Mesenchymal stem cell (in vitro differentiated cells and primary cell): ENCODE results near the gene RABAC1.
A peak's percentile ranks its signal among the peaks of the same experiment; 100 is the strongest.

Source experiments
- DNase-seq: peaks from one replicate; pipeline ENCODE4 v3.0.0-alpha.2; 2013
- H2AFZ ChIP-seq: one replicate; pipeline ENCODE4 v1.6.1; 2013; ENCODE audit warnings: low read depth, mild to moderate bottlenecking, control low read depth, inconsistent platforms, low read length, moderate library complexity
- H2AK5ac ChIP-seq: 2 replicates; pipeline ENCODE4 v1.6.1; 2013; ENCODE audit warnings: low read length, moderate library complexity, mild to moderate bottlenecking, inconsistent platforms; ENCODE audit not compliant: severe bottlenecking
- H2BK120ac ChIP-seq: one replicate; pipeline ENCODE4 v1.6.1; 2013; ENCODE audit warnings: low read depth, mild to moderate bottlenecking, inconsistent platforms, low read length, moderate library complexity
- H2BK12ac ChIP-seq, 2 experiments: one replicate each; pipeline ENCODE4 v1.6.1; 2013; ENCODE audit warnings: inconsistent platforms in 2 of 2, low read length in 2 of 2, mild to moderate bottlenecking in 2 of 2, moderate library complexity in 2 of 2, control low read depth in 1 of 2
- H2BK15ac ChIP-seq: one replicate; pipeline ENCODE4 v1.6.1; 2013; ENCODE audit warnings: mild to moderate bottlenecking, low read depth, inconsistent platforms; ENCODE audit not compliant: poor library complexity, severe bottlenecking
- H2BK5ac ChIP-seq: 2 replicates; pipeline ENCODE4 v1.6.1; 2013; ENCODE audit warnings: low read depth, mild to moderate bottlenecking, low read length, control low read depth, inconsistent platforms; ENCODE audit not compliant: poor library complexity, severe bottlenecking
- H3K14ac ChIP-seq, 2 experiments: one replicate each; pipeline ENCODE4 v1.6.1; 2013; ENCODE audit warnings: inconsistent platforms in 2 of 2, low read length in 2 of 2, control low read depth in 1 of 2, mild to moderate bottlenecking in 1 of 2, moderate library complexity in 1 of 2
- H3K18ac ChIP-seq, 2 experiments: one replicate each; pipeline ENCODE4 v1.6.1; 2013; ENCODE audit warnings: inconsistent platforms in 2 of 2, low read length in 2 of 2, control low read depth in 1 of 2, low read depth in 1 of 2, mild to moderate bottlenecking in 1 of 2
- H3K23ac ChIP-seq, 2 experiments: one replicate each; pipeline ENCODE4 v1.6.1; 2013; ENCODE audit warnings: inconsistent platforms in 2 of 2, low read length in 2 of 2, mild to moderate bottlenecking in 2 of 2, moderate library complexity in 2 of 2, control low read depth in 1 of 2
- H3K27ac ChIP-seq: 2 replicates; pipeline ENCODE4 v1.5.1; 2013; ENCODE audit warnings: mild to moderate bottlenecking, moderate library complexity, low read length, control low read depth, inconsistent platforms; ENCODE audit not compliant: poor library complexity, severe bottlenecking
- H3K27me3 ChIP-seq, 2 experiments: 2 replicates each; pipeline versions ENCODE4 v1.6.1 to v1.7.0; 2013; ENCODE audit warnings: low read length in 2 of 2, mild to moderate bottlenecking in 2 of 2, moderate library complexity in 2 of 2, control low read depth in 1 of 2, inconsistent platforms in 1 of 2; ENCODE audit not compliant: control insufficient read depth in 1 of 2, insufficient read depth in 1 of 2
- H3K36me3 ChIP-seq, 2 experiments: 2 replicates each; pipeline versions ENCODE4 v1.6.1 to v1.7.0; 2013; ENCODE audit warnings: low read length in 2 of 2, control low read depth in 1 of 2, inconsistent platforms in 1 of 2, low read depth in 1 of 2, mild to moderate bottlenecking in 1 of 2; ENCODE audit not compliant: insufficient read depth in 2 of 2, control insufficient read depth in 1 of 2
- H3K4ac ChIP-seq, 2 experiments: one replicate each; pipeline ENCODE4 v1.6.1; 2013; ENCODE audit warnings: inconsistent platforms in 2 of 2, low read length in 2 of 2, mild to moderate bottlenecking in 2 of 2, moderate library complexity in 2 of 2, control low read depth in 1 of 2, low read depth in 1 of 2
- H3K4me1 ChIP-seq: 2 replicates; pipeline ENCODE4 v1.6.1; 2013; ENCODE audit warnings: low read depth, low read length, control low read depth; ENCODE audit not compliant: control insufficient read depth, insufficient read depth
- H3K4me2 ChIP-seq: 2 replicates; pipeline ENCODE4 v1.6.1; 2013; ENCODE audit warnings: low read length, mild to moderate bottlenecking, inconsistent platforms; ENCODE audit not compliant: poor library complexity, severe bottlenecking
- H3K4me3 ChIP-seq, 2 experiments: 2 replicates each; pipeline versions ENCODE4 v1.5.1 to v1.7.0; 2013; ENCODE audit warnings: low read length in 2 of 2, mild to moderate bottlenecking in 2 of 2, control low read depth in 1 of 2, low read depth in 1 of 2; ENCODE audit not compliant: insufficient read depth in 1 of 2
- H3K79me1 ChIP-seq: replicated peaks from 2 replicates; pipeline ENCODE4 v1.6.1; 2013; ENCODE audit warnings: mild to moderate bottlenecking, control low read depth, low read length, inconsistent platforms; ENCODE audit not compliant: poor library complexity, severe bottlenecking
- H3K9ac ChIP-seq: 2 replicates; pipeline ENCODE4 v1.7.0; 2013; ENCODE audit warnings: mild to moderate bottlenecking, low read length, moderate library complexity
- H3K9me3 ChIP-seq: 2 replicates; pipeline ENCODE4 v1.7.0; 2013; ENCODE audit warnings: mild to moderate bottlenecking, low read length; ENCODE audit not compliant: control insufficient read depth
- H4K8ac ChIP-seq: one replicate; pipeline ENCODE4 v1.6.1; 2013; ENCODE audit warnings: inconsistent platforms, mild to moderate bottlenecking, low read length, moderate library complexity
- H4K91ac ChIP-seq: one replicate; pipeline ENCODE4 v1.6.1; 2013; ENCODE audit warnings: mild to moderate bottlenecking, low read length, inconsistent platforms
- WGBS: methylation state at CpG from one replicate; pipeline ENCODE4 v1.1.7; 2013; ENCODE audit warnings: mixed read lengths; 5-methylcytosine and 5-hydroxymethylcytosine counted together

RABAC1 gene

GRCh38 chr19:41956621-41957020, 2.5 kb downstream of the RABAC1 start:
- no peak overlapping the region for H3K4me3 ChIP-seq
- peaks cover 21% of the 10 kb centered on the region for H3K79me1 ChIP-seq
- peaks cover 23 to 29% of the 10 kb centered on the region in 2 experiments for H3K36me3 ChIP-seq
- no peak overlapping the region for H2AFZ ChIP-seq
- no peaks in the 10 kb centered on the region for H3K9me3 ChIP-seq
- H3K9ac ChIP-seq: no peak overlapping the region
- H2AK5ac ChIP-seq: no peak overlapping the region
- H3K18ac ChIP-seq: peak overlapping the region in 1 of 2 experiments; percentile 21
- DNase-seq: no peak
- no peak overlapping the region for H3K23ac ChIP-seq
- H4K8ac ChIP-seq: no peak overlapping the region
- H2BK120ac ChIP-seq: no peak overlapping the region
- H4K91ac ChIP-seq: no peak overlapping the region
- peaks cover 16% of the 10 kb centered on the region for H3K4me1 ChIP-seq
- WGBS: 96% methylated on average over 13 of the region's 13 CpGs
- no peak overlapping the region for H3K27ac ChIP-seq
- H3K27me3 ChIP-seq: no peaks in the 10 kb centered on the region
- H2BK5ac ChIP-seq: no peak overlapping the region
- H2BK12ac ChIP-seq: no peak overlapping the region
- H3K4me2 ChIP-seq: no peak overlapping the region
- H3K4ac ChIP-seq: no peak overlapping the region
- no peak overlapping the region for H2BK15ac ChIP-seq
- peak overlapping the region in 1 of 2 experiments; percentile 12 for H3K14ac ChIP-seq

DNA sequence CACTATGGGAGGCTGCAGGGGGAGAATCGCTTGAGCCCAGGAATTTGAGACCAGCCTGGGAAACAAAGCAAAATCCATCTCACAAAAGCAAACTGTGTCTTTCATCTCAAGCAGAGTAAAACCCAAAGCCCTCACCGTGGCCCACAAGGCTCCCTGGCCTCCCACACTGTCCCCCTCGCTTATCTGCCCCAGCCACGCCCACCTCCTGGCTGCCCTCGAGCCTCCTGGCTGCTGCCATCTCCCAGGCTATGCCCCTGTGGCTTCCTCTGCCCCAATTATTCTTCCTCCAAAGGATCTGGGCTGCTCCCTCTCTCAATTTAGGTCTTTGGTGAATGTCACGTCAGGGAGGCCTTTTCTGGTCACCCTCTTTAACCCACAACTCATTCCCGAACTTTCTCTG, 3.6 kb downstream of the RABAC1 start:
- Histone ChIP-seq H4K91ac (no peak overlapping the region), H3K79me1 (peaks cover 21% of the 10 kb centered on the region), H3K23ac (peak overlapping the region in 1 of 2 experiments; percentile 56), H3K4me2 (no peak overlapping the region), H2AFZ (no peak overlapping the region), H3K9ac (no peak overlapping the region), H3K27ac (no peak overlapping the region), H2BK5ac (no peak overlapping the region), H2AK5ac (no peak overlapping the region), H2BK15ac (no peak overlapping the region), H3K27me3 (no peaks in the 10 kb centered on the region), H3K4ac (peak overlapping the region in 1 of 2 experiments; percentile 41), H3K4me1 (peaks cover 19% of the 10 kb centered on the region), H3K4me3 (no peak overlapping the region), H2BK12ac (no peak overlapping the region), H3K9me3 (no peaks in the 10 kb centered on the region), H4K8ac (no peak overlapping the region), H3K36me3 (peaks cover 23 to 29% of the 10 kb centered on the region in 2 experiments), H2BK120ac (no peak overlapping the region), H3K18ac (no peak overlapping the region), H3K14ac (no peak overlapping the region)
- DNase-seq: no peak
- WGBS: 87% methylated on average over 5 of the region's 7 CpGs

DNA sequence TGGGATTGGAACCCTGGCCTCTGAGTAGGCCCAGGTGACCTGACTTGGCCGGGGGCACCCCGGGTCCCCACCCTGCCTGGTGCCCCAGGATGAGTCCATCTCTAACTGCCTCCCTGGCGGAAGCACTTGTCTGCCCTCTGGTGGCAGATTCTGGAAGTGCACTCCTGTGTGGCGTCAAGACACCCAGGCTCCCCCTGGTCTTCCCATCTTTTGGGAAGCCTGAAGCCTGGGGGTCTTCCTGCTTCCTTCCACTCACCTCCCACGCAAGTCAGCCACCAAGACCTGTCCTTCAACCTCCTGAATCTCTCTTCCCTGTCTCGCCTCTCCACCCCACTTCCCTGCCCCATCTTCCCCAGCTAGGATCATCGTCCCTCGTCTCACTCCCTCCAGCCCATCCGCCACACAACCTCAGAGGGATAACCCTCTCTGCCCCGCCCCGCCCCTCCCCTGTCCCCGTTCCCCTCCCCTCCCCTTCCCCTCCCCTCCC, 7.4 kb downstream of the RABAC1 start:
- no peak overlapping the region for H2BK15ac ChIP-seq
- H3K27ac ChIP-seq: no peak overlapping the region
- 10% methylated on average over 9 of the region's 12 CpGs for WGBS
- H2BK12ac ChIP-seq: peak overlapping the region in 1 of 2 experiments; percentile 84
- H3K9ac ChIP-seq: peak overlapping the region; percentile 41
- H2BK120ac ChIP-seq: no peak overlapping the region
- peaks cover 10% of the 10 kb centered on the region for H3K79me1 ChIP-seq
- H3K9me3 ChIP-seq: no peaks in the 10 kb centered on the region
- H4K8ac ChIP-seq: no peak overlapping the region
- H2AFZ ChIP-seq: peak overlapping the region; percentile 78
- peak; percentile 76 for DNase-seq
- no peak overlapping the region for H3K4ac ChIP-seq
- H3K14ac ChIP-seq: peak overlapping the region in 1 of 2 experiments; percentile 79
- no peak overlapping the region for H3K23ac ChIP-seq
- H2BK5ac ChIP-seq: no peak overlapping the region
- no peak overlapping the region for H4K91ac ChIP-seq
- no peak overlapping the region for H3K4me3 ChIP-seq
- no peak overlapping the region for H2AK5ac ChIP-seq
- H3K18ac ChIP-seq: no peak overlapping the region
- H3K27me3 ChIP-seq: no peaks in the 10 kb centered on the region
- H3K4me2 ChIP-seq: no peak overlapping the region
- peaks cover 15 to 22% of the 10 kb centered on the region in 2 experiments for H3K36me3 ChIP-seq
- peaks cover 5% of the 10 kb centered on the region for H3K4me1 ChIP-seq

- H3K9ac ChIP-seq: no peak overlapping the region
- H4K8ac ChIP-seq: no peak overlapping the region
- H4K91ac ChIP-seq: no peak overlapping the region
- H3K14ac ChIP-seq: no peak overlapping the region
- H3K4me1 ChIP-seq: peaks cover 5% of the 10 kb centered on the region
- H3K9me3 ChIP-seq: no peaks in the 10 kb centered on the region
- H2BK15ac ChIP-seq: no peak overlapping the region
- no peaks in the 10 kb centered on the region for H3K36me3 ChIP-seq
- H2BK12ac ChIP-seq: no peak overlapping the region
- no peaks in the 10 kb centered on the region for H3K79me1 ChIP-seq
- no peaks in the 10 kb centered on the region for H3K27me3 ChIP-seq
- no peak overlapping the region for H3K4ac ChIP-seq
- H3K4me2 ChIP-seq: no peak overlapping the region
- no peak overlapping the region for H2BK5ac ChIP-seq
- WGBS: 79% methylated on average over 3 of the region's 3 CpGs
- no peak overlapping the region for H2BK120ac ChIP-seq
- no peak overlapping the region for H2AFZ ChIP-seq
- H2AK5ac ChIP-seq: no peak overlapping the region
- no peak for DNase-seq
- no peak overlapping the region for H3K23ac ChIP-seq
- no peak overlapping the region for H3K4me3 ChIP-seq
- H3K18ac ChIP-seq: no peak overlapping the region
- no peak overlapping the region for H3K27ac ChIP-seq
Observed at GRCh38 chr19:41947091-41947490, 12.0 kb downstream of the RABAC1 start.
